GM10248 (cell line): ENCODE results near the gene CAMK2B.
A peak's percentile ranks its signal among the peaks of the same experiment; 100 is the strongest.

Experiments
- CTCF ChIA-PET: fragments of 300-600 bp; sonication (Branson Sonifier 250); formaldehyde crosslinking; extraction: SDS; loops from one replicate; lab custom pipeline; 2021; ENCODE audit warnings: antibody characterized with exemption; lab: Yijun Ruan, JAX
- POLR2A ChIA-PET: fragments of 350-650 bp; sonication (Branson Sonifier 250); formaldehyde crosslinking; extraction: SDS; loops from one replicate; lab custom pipeline; 2020; ENCODE audit warnings: antibody characterized with exemption; lab: Yijun Ruan, JAX
- DNase-seq: peaks from one replicate; pipeline ENCODE4 v3.0.0; 2012; ENCODE audit errors: extremely low spot score
- CTCF ChIP-seq: IDR thresholded peaks from 2 replicates; pipeline ENCODE4 v1.5.1; 2012; ENCODE audit warnings: mild to moderate bottlenecking, low read depth; ENCODE audit errors: extremely low read depth, missing control alignments, control extremely low read depth

CAMK2B gene

GRCh38 chr7:44273681-44274622 is 51.4 kb downstream of the CAMK2B start:
- DNase-seq = peak; percentile 72
- ChIA-PET POLR2A (interaction anchor here (0.9 kb wide), 1 partner anchor 16 kb away, joined by 3 read pairs; no protein-coding TSS in a partner anchor), CTCF (interaction anchor here (1.1 kb wide), 1 partner anchor 15 kb away, joined by 4 read pairs; no protein-coding TSS in a partner anchor)
- TF ChIP-seq CTCF = peak; percentile 11

GRCh38 chr7:44272981-44273380 is 52.4 kb downstream of the CAMK2B start:
- CTCF ChIA-PET = interaction anchor here (1.6 to 2.7 kb wide), 2 partner anchors 12 to 292 kb away, joined by 3 to 9 read pairs; no protein-coding TSS in a partner anchor
- DNase-seq = no peak
- TF ChIP-seq CTCF = no peak
- POLR2A ChIA-PET = no interaction called here

GRCh38 chr7:44272456-44272855 is 52.9 kb downstream of the CAMK2B start:
- ChIA-PET CTCF (interaction anchor here (1.6 to 2.7 kb wide), 3 partner anchors 11 to 293 kb away, joined by 3 to 9 read pairs (median 6); no protein-coding TSS in a partner anchor), POLR2A (no interaction called here)
- no peak for DNase-seq
- no peak for TF ChIP-seq CTCF

- no peak for TF ChIP-seq CTCF
- no peak for DNase-seq
- CTCF ChIA-PET = interaction anchor here (1.2 to 2.7 kb wide), 3 partner anchors 9 to 205 kb away, joined by 3 to 9 read pairs (median 7); no protein-coding TSS in a partner anchor
- POLR2A ChIA-PET = no interaction called here
Measured at GRCh38 chr7:44269943-44270493, 55.4 kb downstream of the CAMK2B start.

- CTCF ChIA-PET = interaction anchor here (1.2 to 1.7 kb wide), 2 partner anchors 29 to 206 kb away, joined by 3 to 7 read pairs; no protein-coding TSS in a partner anchor
- no peak for DNase-seq
- POLR2A ChIA-PET = no interaction called here
- TF ChIP-seq CTCF = no peak
Measured at GRCh38 chr7:44269417-44269816, 56.0 kb downstream of the CAMK2B start.

GRCh38 chr7:44268671-44269070 is 56.7 kb downstream of the CAMK2B start:
- CTCF ChIA-PET = no interaction called here
- POLR2A ChIA-PET = no interaction called here

More at GRCh38 chr7:44268671-44269070, 56.7 kb downstream of the CAMK2B start:
- DNase-seq = no peak
- TF ChIP-seq CTCF = no peak
